Hematopoietic multipotent progenitor cell treated with erythropoietin and hydrocortisone succinate and interleukin-3 and kit ligand, for 6 days (in vitro differentiated cells): ENCODE measurements around the gene MAP3K4.

Experiments used
- DNase-seq: peaks from one replicate; pipeline ENCODE4 v3.0.0-alpha.2; 2015

Gene MAP3K4

GRCh38 chr6:161152527-161152862 is 160.9 kb downstream of the MAP3K4 start:
- no peak for DNase-seq

GRCh38 chr6:161152907-161153662 is 161.5 kb downstream of the MAP3K4 start:
- peak; percentile 52 for DNase-seq

DNA sequence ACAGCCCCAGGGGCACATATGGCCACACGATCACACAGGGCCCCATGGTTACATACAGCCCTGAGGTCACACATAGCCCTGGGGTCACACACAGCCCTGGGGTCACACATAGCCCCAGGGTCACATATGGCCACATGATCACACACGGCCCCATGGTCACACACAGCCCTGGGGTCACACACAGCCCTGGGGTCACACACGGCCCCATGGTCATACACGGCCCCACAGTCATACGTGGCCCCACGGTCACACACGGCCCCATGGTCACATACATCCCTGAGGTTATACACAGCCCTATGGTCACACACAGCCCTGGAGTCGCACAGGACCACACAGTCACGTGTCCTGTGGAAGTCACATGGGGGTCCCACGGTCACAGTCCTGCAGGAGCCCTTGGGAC is 162.2 kb downstream of the MAP3K4 start:
- DNase-seq = no peak

GRCh38 chr6:161154796-161155335 is 163.3 kb downstream of the MAP3K4 start:
- no peak for DNase-seq

DNA sequence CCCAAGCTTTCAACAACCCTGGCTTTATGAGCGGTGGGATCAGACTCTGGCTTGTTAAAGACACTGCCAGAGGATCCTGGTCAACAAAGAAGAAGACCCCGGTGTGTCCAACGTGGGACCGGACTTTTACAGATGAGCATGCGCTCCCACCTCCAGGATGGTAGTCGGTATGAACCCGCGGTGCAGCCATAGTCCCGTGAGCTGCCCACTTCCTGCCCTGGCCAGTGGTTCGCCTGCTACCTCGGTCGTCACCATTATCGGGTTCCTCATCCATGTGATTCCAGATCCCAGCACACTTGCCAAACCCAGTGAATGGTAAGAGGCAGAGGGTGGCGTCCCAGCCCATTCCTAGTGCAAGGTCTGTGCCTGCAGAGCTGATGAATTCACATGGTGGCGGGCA is 169.6 kb downstream of the MAP3K4 start:
- DNase-seq = no peak

- DNase-seq = no peak
Observed at GRCh38 chr6:161161889-161162624, 170.5 kb downstream of the MAP3K4 start.

- DNase-seq = no peak
Observed at GRCh38 chr6:161162722-161163121, 171.2 kb downstream of the MAP3K4 start.

DNA sequence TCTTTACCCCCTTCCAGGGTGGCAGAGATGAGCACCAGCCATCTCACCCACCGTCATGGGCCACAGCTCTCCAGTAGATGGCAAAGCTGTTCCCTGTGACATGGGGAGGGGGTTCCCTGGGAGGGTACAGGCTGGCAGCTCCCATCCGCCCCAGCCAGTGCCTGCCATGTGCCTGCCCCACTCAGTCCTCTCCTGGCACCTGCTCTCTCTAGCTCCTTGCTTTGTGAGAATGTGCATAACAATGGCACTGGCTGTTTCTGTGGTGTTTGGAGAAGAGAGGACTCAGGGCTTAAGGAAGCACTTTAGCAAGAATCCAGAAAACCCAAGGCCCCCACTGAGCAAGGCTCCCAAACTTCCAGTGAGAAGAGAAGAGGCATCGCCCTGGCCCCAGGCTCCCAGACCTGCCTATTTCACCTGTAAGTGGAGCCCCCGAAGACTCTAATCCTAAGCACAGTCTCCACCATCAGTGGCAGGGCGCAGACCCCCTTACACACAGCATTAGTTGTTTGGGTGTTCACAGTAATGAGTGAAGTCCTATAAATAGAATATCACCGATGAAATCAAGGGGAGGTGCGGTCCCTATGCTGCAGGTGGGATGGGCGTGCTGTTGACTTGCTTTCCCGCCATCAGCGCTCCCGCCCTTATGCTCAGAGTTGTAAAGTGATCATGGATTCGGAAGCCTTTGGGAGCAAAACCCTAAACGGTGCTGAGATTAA is 172.1 kb downstream of the MAP3K4 start:
- no peak for DNase-seq

DNA sequence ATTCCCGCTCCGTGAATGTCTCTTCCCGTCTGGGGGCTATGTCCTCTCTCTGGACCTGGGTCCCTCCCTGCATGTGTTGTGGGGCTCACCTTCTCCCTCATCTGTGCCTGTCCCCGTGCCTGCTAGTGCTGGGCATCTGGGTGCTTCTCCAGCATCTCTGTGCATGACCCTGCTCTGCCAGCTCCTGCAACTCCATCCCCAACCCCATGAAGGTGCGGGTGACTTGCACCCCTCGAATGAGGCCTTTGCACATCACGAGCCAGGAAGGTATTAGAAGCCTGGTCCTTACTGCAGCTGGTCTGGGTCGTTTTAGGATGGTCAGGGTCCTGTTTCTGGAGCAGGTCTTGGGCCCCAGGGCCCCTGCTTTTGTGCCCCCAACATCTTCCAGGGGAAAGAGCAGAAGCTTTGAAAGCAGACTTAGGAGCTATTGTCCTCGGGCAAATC is 172.6 kb downstream of the MAP3K4 start:
- no peak for DNase-seq

DNA sequence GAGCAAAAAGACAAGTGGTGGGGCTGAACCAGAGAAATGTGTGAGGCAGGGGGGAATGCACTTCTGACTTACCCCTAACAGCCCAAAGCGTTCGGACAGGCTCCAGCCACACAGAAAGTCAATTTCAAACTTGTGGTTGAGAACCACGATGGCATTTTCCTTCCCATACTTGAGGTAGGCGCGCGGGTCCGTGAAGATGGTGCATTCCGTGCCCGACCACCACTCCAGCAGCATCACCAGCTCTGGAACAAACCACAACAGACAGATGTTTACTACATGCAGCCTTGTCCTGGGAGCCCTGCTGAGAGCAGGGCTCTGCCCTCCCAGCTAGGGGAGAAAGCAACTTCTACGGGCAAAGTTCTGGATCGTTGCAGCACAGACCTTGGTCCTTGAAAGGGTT is 174.6 kb downstream of the MAP3K4 start:
- no peak for DNase-seq

DNA sequence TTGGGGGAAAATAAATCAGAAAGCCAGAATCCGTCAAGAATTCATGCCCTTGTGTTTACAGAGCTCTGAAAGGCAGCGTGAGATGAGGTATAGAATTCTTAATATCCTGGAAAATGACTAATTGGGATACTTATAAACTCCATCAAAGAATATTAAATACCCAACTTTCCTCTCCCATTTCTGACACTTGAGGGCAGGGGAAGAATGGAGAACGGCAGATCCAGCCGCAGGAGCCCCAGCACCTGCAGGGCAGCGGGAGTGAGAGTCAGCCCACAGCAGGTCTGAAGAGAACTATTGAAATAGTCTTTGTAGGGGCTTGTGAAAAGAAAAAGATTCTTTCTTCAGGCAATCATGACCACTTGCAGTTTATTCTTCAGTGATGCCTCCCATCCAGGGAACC is 175.1 kb downstream of the MAP3K4 start:
- no peak for DNase-seq
